H1 (cell line): Measurements from ENCODE around the gene TIMM22. TPM values are rescaled to one million over a fixed set of nuclear protein-coding genes. Genes with fewer than 3 reads are reported as not detected.

Experiments
- ZNF274 ChIP-seq: IDR thresholded peaks from 2 replicates; pipeline ENCODE4 v1.7.0; 2012; ENCODE audit warnings: low read length, borderline replicate concordance; ENCODE audit errors: extremely low read depth
- polyA plus RNA-seq, 7 experiments: library from polyadenylated mRNA; depleted of rRNA in 3 of 7; stranded (reverse) in 5 of 7; unstranded in 2 of 7; fragments of >200 nt in 5 of 7; fragments of 200-250 nt in 2 of 7; gene quantifications; 1 replicate in 5 of 7; 2 replicates in 1 of 7; 4 replicates in 1 of 7; pipeline versions ENCODE4 v1.2.1 to v1.2.3, GENCODE V29; 2011 to 2013; ENCODE audit warnings: missing spikeins in 2 of 7, mixed read lengths in 2 of 7
- total RNA-seq: library from RNA; stranded (reverse); fragmentation: NEBNext Ultra II Directional; extraction: Animal tissue kit (Norgen Biotek cat#: 25700); gene quantifications from 2 replicates; pipeline ENCODE4 v1.2.1, GENCODE V29; 2021

TIMM22 gene
- total and polyA plus RNA-seq, 2 of the 8 experiments (the other 6 are each of a cell fraction or from before 2014, with no cell fraction given), result 13.8 to 17.4 TPM

DNA sequence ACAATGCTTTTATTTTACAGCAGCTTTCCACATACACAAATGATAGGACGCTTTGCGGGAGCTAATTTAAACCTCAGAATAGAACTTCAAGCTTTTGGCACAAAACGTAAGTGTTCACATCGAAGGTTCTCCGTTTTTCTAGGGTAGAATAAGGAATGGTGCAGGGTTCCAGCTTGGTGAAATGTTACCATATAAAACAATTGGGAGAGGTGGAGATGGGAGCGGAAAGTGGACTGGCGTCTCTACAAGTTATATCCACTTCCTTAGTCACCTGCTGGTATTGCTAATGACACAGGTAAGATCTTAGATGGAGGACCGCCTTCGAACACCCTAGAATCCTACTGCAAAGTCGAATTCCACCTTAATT, 15.7 kb upstream of the TIMM22 start (continued):
- TF ChIP-seq ZNF274, result no peak
- TF ChIP-seq, all 59 proteins: peak for 0
